Thoracic aorta (tissue), 2 donors: ENCODE measurements around the gene ZNF44. TPM values are rescaled to one million over a fixed set of nuclear protein-coding genes. Genes with fewer than 3 reads are reported as not detected.
"Not testable (repeated sequence)": the region's sequence is repeated elsewhere in the genome, so short reads cannot be mapped to it uniquely, and the experiment has no call there.

ENCODE experiments used
- ATAC-seq: fragments of 150-250 bp; one replicate; pipeline ENCODE4 v1.8.0; 2017; ENCODE audit warnings: low read depth; ENCODE audit not compliant: insufficient number of reproducible peaks, low FRiP score
- DNase-seq: peaks from one replicate; pipeline ENCODE4 v3.0.0-alpha.2; 2020; ENCODE audit warnings: low spot score
- H3K27ac ChIP-seq, 2 donors: fragments of 200-600 bp; sonication (generic); 1 replicate in 1 of 2; 2 replicates in 1 of 2; pipeline ENCODE4 v1.5.1; 2016; ENCODE audit warnings: mild to moderate bottlenecking in 2 of 2, moderate library complexity in 2 of 2
- H3K27me3 ChIP-seq: fragments of 200-600 bp; sonication (generic); replicated peaks from 2 replicates; pipeline ENCODE4 v1.6.0; 2016; ENCODE audit warnings: mild to moderate bottlenecking; ENCODE audit not compliant: insufficient read depth
- H3K36me3 ChIP-seq: fragments of 200-600 bp; sonication (generic); one replicate; pipeline ENCODE4 v1.5.1; 2016
- H3K4me1 ChIP-seq, 2 donors: fragments of 200-600 bp; sonication (generic); 1 replicate in 1 of 2; 2 replicates in 1 of 2; pipeline versions ENCODE4 v1.5.1 to v1.6.0; 2016; ENCODE audit warnings: low read depth in 2 of 2, mild to moderate bottlenecking in 1 of 2; ENCODE audit not compliant: control insufficient read depth in 1 of 2
- H3K4me3 ChIP-seq: fragments of 200-600 bp; sonication (generic); 2 replicates; pipeline ENCODE4 v1.5.1; 2016; ENCODE audit warnings: mild to moderate bottlenecking
- H3K9me3 ChIP-seq: fragments of 200-600 bp; sonication (generic); 2 replicates; pipeline ENCODE4 v1.5.1; 2016
- CTCF ChIP-seq: fragments of 200-600 bp; sonication (generic); IDR thresholded peaks from one replicate; pipeline ENCODE4 v1.5.1; 2019; ENCODE audit warnings: antibody characterized with exemption
- total RNA-seq, 2 donors: library from RNA; depleted of rRNA; stranded (reverse); fragments of >200 nt; gene quantifications; one replicate each; pipeline versions ENCODE4 v1.1.0 to v1.2.3, GENCODE V29; 2016

Gene ZNF44
- total RNA-seq, 2 donors from 2014 or later: 9.5 to 13.2 TPM

GRCh38 chr19:12325690-12326089 is 31.0 kb upstream of the ZNF44 start:
- no peak overlapping the region for H3K27ac ChIP-seq
- no peaks in the 10 kb centered on the region for H3K27me3 ChIP-seq
- no peak overlapping the region for H3K4me3 ChIP-seq
- no peak for ATAC-seq
- no peak for DNase-seq
- no peak for TF ChIP-seq CTCF
- no peaks in the 10 kb centered on the region for H3K36me3 ChIP-seq
- no peaks in the 10 kb centered on the region for H3K4me1 ChIP-seq
- peaks cover 3% of the 10 kb centered on the region for H3K9me3 ChIP-seq

GRCh38 chr19:12318782-12319413 is 24.2 kb upstream of the ZNF44 start:
- H3K27me3 ChIP-seq: no peaks in the 10 kb centered on the region
- peaks cover 31% of the 10 kb centered on the region for H3K36me3 ChIP-seq
- no peaks in the 10 kb centered on the region for H3K4me1 ChIP-seq
- ATAC-seq (no peak), DNase-seq (no peak)
- no peak for TF ChIP-seq CTCF
- no peak overlapping the region for H3K27ac ChIP-seq
- no peak overlapping the region for H3K4me3 ChIP-seq
- peaks cover 18% of the 10 kb centered on the region for H3K9me3 ChIP-seq

- no peak for TF ChIP-seq CTCF
- Histone ChIP-seq H3K36me3 (peaks cover 25% of the 10 kb centered on the region), H3K27me3 (no peaks in the 10 kb centered on the region), H3K9me3 (peaks cover 15% of the 10 kb centered on the region), H3K27ac (no peak overlapping the region), H3K4me3 (no peak overlapping the region), H3K4me1 (no peaks in the 10 kb centered on the region)
- no peak for ATAC-seq
- no peak for DNase-seq
These were observed 19.9 kb upstream of the ZNF44 start for GRCh38 chr19:12314553-12314952.

- not testable (repeated sequence) for H3K27ac ChIP-seq, DNase-seq, H3K36me3 ChIP-seq, H3K4me3 ChIP-seq, ATAC-seq, H3K9me3 ChIP-seq, H3K27me3 ChIP-seq, H3K4me1 ChIP-seq
These were observed 14.2 kb upstream of the ZNF44 start for GRCh38 chr19:12308891-12309290.

GRCh38 chr19:12295191-12295590 is 508 bp upstream of the ZNF44 start:
- Histone ChIP-seq H3K4me1 (peaks cover 5 to 16% of the 10 kb centered on the region in 2 donors), H3K27me3 (no peaks in the 10 kb centered on the region), H3K27ac (peak overlapping the region in 1 of 2 donors; percentile 77), H3K9me3 (no peaks in the 10 kb centered on the region), H3K36me3 (no peaks in the 10 kb centered on the region), H3K4me3 (peak overlapping the region; percentile 93)
- no peak for TF ChIP-seq CTCF
- ATAC-seq: no peak
- no peak for DNase-seq

GRCh38 chr19:12293777-12294248 is 870 bp downstream of the ZNF44 start:
- Histone ChIP-seq H3K4me3 (peak overlapping the region; percentile 93), H3K27ac (peak overlapping the region; percentile 77 to 78), H3K36me3 (no peaks in the 10 kb centered on the region), H3K9me3 (no peaks in the 10 kb centered on the region), H3K4me1 (peaks cover 13 to 29% of the 10 kb centered on the region in 2 donors), H3K27me3 (no peaks in the 10 kb centered on the region)
- ATAC-seq: no peak
- no peak for TF ChIP-seq CTCF
- no peak for DNase-seq
